GM12875 (cell line): ENCODE measurements around the gene MYO5C.

Source experiments
- H3K4me3 ChIP-seq: one replicate; pipeline ENCODE4 v1.5.1; 2011; ENCODE audit warnings: low read depth, low read length, control low read depth
- TF ChIP-seq, protein P1 (sequence below): IDR thresholded peaks from 2 replicates; pipeline ENCODE4 v1.5.1; 2011; ENCODE audit warnings: low read depth, mild to moderate bottlenecking, control low read depth, inconsistent platforms, low read length, moderate library complexity, borderline replicate concordance; ENCODE audit not compliant: insufficient read depth

Gene MYO5C

DNA sequence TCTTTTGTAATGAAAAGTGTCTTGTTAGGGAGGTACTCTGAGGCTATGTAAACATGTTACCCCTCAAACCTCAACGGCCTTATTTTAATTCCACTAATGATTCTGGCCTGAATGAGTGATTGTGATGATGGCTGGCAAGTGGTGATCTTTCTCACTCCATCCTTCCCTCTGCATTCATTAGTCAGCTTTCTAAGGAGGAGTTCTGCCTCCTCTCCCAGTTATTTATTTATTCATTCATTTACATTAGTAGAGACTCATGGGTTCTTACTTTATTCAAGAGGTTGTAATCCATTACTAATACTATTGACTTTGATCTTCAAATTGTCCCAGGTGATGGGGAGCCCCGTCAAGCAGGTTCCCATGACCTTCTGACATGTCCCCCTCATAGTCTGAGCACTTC, 139.7 kb downstream of the MYO5C start:
- TF ChIP-seq, protein P1, sequence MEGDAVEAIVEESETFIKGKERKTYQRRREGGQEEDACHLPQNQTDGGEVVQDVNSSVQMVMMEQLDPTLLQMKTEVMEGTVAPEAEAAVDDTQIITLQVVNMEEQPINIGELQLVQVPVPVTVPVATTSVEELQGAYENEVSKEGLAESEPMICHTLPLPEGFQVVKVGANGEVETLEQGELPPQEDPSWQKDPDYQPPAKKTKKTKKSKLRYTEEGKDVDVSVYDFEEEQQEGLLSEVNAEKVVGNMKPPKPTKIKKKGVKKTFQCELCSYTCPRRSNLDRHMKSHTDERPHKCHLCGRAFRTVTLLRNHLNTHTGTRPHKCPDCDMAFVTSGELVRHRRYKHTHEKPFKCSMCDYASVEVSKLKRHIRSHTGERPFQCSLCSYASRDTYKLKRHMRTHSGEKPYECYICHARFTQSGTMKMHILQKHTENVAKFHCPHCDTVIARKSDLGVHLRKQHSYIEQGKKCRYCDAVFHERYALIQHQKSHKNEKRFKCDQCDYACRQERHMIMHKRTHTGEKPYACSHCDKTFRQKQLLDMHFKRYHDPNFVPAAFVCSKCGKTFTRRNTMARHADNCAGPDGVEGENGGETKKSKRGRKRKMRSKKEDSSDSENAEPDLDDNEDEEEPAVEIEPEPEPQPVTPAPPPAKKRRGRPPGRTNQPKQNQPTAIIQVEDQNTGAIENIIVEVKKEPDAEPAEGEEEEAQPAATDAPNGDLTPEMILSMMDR: no peak
- H3K4me3 ChIP-seq: no peak overlapping the region

DNA sequence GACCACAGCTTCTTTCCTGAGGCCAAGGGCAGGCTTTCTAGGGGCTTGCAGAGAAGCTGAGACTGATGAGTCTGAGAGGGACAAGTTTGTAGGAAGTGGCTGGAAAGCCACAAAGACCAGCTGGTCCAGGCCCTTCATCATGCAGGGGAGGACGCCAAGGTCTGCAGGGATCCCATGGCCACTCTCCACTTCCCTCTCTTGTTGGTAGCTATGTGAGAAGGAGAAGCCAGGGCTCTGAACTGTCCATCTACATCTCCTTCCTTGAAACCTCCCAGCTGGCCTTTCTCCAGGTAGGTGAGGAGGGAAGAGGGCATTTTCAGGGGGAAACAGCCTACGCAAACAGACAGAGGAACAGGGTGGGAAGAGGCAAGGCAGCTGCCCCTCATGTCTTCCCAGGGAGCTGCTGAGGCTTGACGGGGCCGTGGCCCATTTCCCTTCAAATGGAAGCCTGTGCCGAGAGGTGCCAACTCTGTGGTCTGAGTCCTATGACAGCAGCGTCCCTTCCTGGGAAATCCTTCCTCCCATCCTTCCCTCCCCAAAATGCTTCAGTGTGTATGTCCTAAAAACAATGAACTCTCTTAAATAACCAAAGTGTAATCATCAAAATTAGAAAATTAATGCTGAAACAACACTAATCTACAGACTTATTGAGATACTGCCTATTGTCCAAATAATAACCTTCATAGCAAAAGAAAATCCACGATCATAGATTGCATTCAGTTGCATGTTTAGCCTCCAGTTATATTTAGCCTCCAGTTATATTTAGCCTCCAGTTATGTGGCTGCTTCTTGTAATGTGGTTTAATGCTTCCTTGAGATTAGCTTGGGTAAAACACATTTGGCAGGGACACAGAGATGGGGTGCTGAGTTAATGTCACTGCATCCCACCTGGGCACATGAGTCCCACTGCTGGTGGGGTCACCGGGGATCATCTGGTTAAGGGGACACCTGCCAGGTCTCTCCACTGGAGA, 140.4 kb downstream of the MYO5C start:
- TF ChIP-seq, protein P1: no peak
- no peak overlapping the region for H3K4me3 ChIP-seq

DNA sequence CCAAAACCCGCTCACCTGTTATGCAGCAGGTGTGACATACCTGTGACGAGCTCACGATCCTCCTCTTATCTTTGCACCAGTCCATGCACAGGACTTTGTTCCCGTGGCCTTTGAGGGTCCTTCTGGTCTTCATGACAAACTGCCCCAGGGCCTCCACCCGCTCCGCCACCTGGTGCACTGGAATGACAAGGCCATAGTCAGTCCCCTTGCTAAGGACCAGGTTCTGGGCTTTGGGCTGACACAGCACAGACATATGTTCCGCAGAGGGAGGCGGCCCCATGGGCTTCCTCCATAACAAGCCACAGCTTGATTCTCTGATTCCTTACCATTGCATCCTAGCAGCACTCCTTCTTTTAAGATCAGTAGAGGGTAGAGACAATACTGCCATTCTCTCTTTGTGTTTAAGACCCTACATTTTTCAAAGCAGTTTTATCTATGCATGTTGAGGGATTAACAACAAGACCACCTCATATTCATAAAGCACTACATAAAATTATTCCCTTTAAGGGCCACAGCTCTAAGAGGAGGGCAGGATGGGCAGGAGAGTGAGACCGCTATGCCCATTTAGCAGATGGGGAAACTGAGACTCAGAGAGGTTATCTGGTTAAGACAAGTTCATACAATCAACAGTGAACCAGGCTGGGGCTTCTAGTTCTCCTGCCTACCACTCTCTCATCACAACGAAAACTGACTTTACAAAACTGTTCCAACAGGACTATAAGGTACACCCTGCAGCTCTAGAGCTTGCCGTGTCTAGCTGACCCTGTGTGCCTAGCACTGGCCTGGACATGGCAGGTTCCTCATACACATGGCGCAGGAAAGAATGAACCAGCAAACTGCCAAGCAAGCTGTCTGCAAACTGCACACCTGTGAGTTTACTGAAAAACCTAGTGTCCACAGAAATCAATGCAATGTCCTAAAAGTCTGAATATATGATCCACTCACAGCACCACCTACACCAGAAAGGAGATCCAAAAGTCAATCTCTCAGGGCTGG, 141.4 kb downstream of the MYO5C start:
- TF ChIP-seq, protein P1: no peak
- no peak overlapping the region for H3K4me3 ChIP-seq

DNA sequence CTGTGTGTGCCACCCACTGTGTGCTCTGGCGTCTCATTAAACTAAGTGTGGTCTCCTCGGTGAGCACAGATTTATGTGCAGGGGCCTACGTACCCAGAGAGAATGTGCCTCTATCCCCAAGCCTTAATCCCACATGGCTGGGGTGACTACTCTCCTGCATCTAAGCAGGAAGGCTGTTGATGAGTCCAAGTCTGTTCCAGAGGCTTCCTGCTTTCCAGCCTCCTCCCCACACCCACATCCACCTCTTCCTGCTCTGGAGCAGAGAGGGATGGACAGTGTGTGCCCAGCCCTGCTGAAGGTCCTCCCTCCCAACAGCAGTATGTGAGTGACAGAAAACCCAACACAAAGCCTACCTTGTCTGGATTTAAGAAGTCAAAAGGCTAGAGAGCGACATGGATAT, 144.3 kb downstream of the MYO5C start:
- TF ChIP-seq, protein P1: no peak
- no peak overlapping the region for H3K4me3 ChIP-seq

DNA sequence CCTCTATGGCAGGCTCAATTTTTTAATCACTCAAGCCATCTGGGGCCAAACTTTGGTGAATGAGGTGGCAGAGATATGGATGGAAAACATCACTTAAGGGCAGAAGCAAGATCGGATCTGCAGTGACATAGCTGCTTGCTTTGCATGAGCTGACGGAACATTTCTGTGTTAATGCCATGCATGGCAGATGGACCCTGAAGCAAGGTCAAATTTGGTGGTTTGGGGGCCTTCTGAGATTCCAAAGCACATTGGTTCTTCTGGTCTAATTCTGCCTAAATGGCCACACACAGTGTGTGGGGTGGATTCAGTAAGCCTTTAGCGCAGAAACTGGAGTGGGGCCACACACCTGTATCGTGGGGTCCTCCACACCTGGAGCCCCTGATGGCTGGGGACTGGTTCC, 144.7 kb downstream of the MYO5C start:
- TF ChIP-seq, protein P1: no peak
- H3K4me3 ChIP-seq: no peak overlapping the region

DNA sequence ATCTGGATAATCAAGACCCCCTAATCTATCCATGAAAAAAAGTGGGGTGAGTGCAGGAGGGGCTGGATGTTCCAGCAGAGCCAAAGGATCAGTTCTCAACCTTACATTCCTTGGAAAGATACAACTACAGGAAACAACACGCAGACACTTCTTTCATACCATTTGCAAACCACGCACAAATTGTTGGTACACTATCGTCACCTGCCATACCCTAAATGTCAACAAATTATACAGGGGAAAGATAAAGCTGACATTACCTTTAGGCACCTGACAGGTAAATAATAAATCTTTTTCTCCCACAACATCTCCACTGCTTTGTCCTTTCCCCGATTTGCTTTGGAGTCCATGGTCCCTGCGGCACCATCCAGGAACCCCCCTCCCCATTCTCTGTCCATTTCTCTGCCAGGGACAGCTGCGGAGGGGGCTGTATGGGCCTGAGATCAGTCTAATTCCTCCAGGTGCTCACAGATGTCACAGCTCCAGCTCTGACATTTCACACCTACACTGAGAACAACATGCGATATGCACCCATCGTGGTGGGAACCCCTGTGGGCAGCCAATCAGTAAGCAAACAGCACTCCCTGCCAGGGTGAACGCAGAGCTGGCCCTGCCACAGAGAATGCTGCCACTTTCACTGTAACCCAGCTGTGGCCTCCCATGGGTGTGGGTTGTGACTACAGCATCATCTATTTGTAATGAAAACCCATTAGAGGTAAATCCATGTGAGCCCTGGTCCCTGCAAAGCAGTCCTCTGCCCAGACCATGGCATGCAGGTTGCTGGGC, 145.4 kb downstream of the MYO5C start:
- no peak overlapping the region for H3K4me3 ChIP-seq
- TF ChIP-seq, protein P1: no peak
